AG04449 (cell line): Measurements from ENCODE around the gene SIRT4.

Experiments
- CTCF ChIA-PET: fragments of 350-600 bp; formaldehyde crosslinking; extraction: SDS; loops from one replicate; lab custom pipeline; 2021; ENCODE audit warnings: antibody characterized with exemption; lab: Yijun Ruan, JAX
- POLR2A ChIA-PET: fragments of 400-600, 350-600 bp; formaldehyde crosslinking; extraction: SDS; loops from one replicate; lab custom pipeline; 2020; ENCODE audit warnings: antibody characterized with exemption, inconsistent platforms; lab: Yijun Ruan, JAX
- DNase-seq: peaks from one replicate; pipeline ENCODE4 v3.0.0-alpha.2; 2010; ENCODE audit warnings: low read depth, low spot score
- H3K4me3 ChIP-seq: 2 replicates; pipeline ENCODE4 v1.5.1; 2011; ENCODE audit warnings: low read depth, mild to moderate bottlenecking, control low read depth, low read length
- TF ChIP-seq, protein P1 (sequence below): IDR thresholded peaks from one replicate; pipeline ENCODE4 v1.5.1; 2011; ENCODE audit warnings: mild to moderate bottlenecking, moderate library complexity, low read length, control low read depth, inconsistent platforms; ENCODE audit not compliant: insufficient read depth; ENCODE audit errors: missing control alignments

Gene SIRT4

GRCh38 chr12:120264086-120264903 lies 37.8 kb upstream of the SIRT4 start:
- ChIA-PET POLR2A (interaction anchor here (0.5 to 8.1 kb wide), 7 partner anchors 21 to 63 kb away, joined by 3 to 134 read pairs (median 24); partner anchors contain the start of genes RNU4-1, RNU4-2 and RPLP0), CTCF (interaction anchor here (1.2 to 26.2 kb wide), 4 partner anchors 18 to 65 kb away, joined by 3 to 1066 read pairs (median 268); partner anchors contain the start of gene RPLP0)
- no peak for DNase-seq
- H3K4me3 ChIP-seq: peak overlapping the region; percentile 81
- TF ChIP-seq, protein P1, sequence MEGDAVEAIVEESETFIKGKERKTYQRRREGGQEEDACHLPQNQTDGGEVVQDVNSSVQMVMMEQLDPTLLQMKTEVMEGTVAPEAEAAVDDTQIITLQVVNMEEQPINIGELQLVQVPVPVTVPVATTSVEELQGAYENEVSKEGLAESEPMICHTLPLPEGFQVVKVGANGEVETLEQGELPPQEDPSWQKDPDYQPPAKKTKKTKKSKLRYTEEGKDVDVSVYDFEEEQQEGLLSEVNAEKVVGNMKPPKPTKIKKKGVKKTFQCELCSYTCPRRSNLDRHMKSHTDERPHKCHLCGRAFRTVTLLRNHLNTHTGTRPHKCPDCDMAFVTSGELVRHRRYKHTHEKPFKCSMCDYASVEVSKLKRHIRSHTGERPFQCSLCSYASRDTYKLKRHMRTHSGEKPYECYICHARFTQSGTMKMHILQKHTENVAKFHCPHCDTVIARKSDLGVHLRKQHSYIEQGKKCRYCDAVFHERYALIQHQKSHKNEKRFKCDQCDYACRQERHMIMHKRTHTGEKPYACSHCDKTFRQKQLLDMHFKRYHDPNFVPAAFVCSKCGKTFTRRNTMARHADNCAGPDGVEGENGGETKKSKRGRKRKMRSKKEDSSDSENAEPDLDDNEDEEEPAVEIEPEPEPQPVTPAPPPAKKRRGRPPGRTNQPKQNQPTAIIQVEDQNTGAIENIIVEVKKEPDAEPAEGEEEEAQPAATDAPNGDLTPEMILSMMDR: no peak

DNA sequence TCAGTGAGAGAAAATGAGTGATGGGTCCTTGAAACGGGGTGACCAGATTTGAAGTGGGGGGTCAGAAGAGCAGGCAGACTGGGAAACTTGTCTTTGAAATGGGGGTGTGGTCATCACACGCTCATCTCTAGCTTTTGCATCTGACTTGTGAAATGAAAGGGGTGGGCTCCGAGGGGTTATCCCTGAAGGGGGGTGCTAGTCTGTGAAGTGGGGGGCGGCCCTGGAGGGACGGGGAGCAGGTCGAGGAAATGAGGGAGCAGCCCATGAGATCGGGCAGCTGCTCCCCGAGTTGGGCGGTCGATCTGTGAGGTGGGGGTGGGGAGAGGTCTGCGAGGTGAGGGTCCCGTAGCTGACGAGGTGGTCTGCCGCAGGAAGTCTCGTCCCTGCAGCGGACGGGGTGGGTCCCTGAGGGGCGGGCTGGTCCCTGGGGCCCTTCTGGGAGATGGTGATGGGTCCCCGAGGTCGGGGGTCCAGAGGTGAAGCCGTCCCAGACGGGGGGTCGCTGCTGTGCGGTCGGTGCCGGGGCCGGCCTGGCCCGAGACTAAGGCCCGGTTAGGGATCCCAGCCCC lies 37.1 kb upstream of the SIRT4 start:
- TF ChIP-seq, protein P1: no peak

DNA sequence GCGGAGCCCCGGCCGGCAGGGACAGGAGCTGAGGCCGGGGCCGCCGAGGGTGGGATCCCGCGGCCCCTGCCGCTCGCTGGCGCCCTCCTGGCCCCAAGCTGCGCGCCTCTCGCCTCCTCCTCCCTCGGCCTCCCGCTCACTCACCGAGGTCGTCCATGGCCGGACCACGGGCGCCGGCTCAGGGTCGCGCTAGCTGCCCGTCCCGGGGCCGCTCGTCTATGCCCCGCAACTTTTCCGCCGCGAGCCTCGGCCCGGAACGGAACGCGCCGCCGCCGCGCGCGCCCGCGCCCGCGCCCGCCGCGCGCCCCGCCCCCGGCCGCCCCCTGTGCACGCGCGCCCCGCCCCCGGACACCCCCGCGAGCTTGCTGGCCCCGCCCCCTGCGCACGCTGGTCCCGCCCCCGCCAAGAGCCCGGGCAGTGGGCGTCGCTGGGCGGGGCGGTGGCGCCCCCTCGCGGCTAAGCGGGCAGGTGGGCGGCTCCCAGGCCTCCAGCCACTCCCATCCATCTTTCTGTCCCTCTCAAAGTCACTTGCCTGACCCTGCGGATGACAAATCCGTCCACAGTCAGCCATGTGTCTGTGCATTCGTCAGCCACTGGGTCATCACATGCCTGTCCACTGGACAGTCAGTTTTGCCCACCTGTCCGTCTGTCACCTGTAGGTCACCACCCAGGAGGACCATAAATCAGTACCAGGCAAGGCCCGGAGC lies 36.5 kb upstream of the SIRT4 start, which contains the start of gene PXN:
Gene PXN, minus strand, starts transcription at position 258 of the 707 bp plus-strand sequence. Its CDS starts 101 bp downstream, at position 157.
- TF ChIP-seq, protein P1: peak; percentile 88
- DNase-seq: no peak
- POLR2A ChIA-PET: interaction anchor here (0.6 to 8.1 kb wide), 9 partner anchors 8 to 1958 kb away, joined by 3 to 134 read pairs (median 4); partner anchors contain the start of genes RNU4-2 and RPLP0
- peak within 1 kb of the TSS; percentile 81 for H3K4me3 ChIP-seq
- CTCF ChIA-PET: interaction anchor here (0.6 to 26.2 kb wide), 22 partner anchors 9 to 369 kb away, joined by 3 to 1066 read pairs (median 6); partner anchors contain the start of genes RNU4-1, RNU4-2, RPLP0 and SIRT4

More for the DNA sequence above, 37.1 kb upstream of the SIRT4 start:
- H3K4me3 ChIP-seq: peak overlapping the region; percentile 81
- DNase-seq: no peak
- ChIA-PET POLR2A (interaction anchor here (1.0 to 8.1 kb wide), 9 partner anchors 8 to 69 kb away, joined by 3 to 134 read pairs (median 5); partner anchors contain the start of genes RNU4-2 and RPLP0), CTCF (interaction anchor here (0.8 to 26.2 kb wide), 16 partner anchors 10 to 65 kb away, joined by 3 to 1066 read pairs (median 8); partner anchors contain the start of genes RNU4-1, RNU4-2, RPLP0 and SIRT4)

DNA sequence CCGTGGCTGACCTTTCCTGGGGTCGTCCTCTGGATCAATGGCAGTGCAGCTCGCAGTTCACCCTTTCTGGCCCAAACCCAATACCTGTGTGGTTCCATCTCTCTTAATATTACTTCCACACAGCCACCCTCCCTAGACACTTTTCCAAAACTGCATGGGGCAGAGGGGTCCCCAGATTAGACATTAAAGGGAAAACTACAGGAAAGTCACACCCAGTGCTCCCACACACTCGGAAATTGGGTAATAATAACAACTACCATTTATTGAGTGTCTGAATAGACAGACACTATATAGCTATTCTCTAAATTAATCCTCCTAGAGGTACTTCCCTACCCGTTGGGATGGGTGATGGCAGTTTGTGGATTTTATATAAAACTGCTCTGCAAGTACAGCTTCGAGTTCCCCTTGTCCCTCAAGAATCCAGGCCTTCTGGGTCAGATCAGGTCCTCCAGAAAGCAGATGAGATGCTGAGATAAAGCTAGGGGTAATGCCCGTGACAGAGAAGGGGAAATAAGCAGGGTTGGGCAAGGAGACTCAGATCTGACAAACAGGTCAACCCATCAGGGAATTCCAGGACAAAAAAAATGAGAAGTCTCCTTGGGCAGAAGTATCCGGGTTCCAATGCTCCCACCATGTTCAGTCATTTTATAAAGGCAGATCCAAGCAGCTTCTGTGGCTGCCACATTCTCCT lies 35.8 kb upstream of the SIRT4 start:
- H3K4me3 ChIP-seq: no peak overlapping the region
- POLR2A ChIA-PET: interaction anchor here (0.6 to 8.1 kb wide), 6 partner anchors 9 to 1959 kb away, joined by 3 to 134 read pairs (median 16); partner anchors contain the start of genes RNU4-2 and RPLP0

DNA sequence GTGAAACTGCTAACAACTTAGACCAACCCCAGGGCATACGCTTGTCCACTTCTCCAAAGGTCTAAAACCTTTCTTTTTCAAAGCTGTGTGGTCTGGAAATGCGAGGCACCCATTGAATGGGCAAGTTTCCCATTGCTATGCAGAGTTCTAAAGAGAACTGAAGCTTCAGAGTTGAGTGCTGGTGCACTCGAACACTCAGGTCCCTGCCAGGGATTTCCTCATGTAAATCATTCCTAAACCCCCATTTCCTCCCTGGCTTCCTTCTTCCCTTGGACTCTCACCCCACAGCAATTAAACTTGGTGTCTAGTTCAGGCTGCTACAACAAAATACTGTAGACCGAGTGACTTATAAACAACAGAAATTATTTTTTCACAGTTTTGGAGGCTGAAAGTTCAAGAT lies 34.4 kb upstream of the SIRT4 start:
- CTCF ChIA-PET: interaction anchor here (0.6 to 26.2 kb wide), 7 partner anchors 8 to 100 kb away, joined by 3 to 1066 read pairs (median 23); partner anchors contain the start of gene RPLP0
- TF ChIP-seq, protein P1: no peak
- H3K4me3 ChIP-seq: no peak overlapping the region
- DNase-seq: no peak
- POLR2A ChIA-PET: interaction anchor here (0.6 kb wide), 2 partner anchors 66 to 67 kb away, joined by 3 read pairs; partner anchors contain the start of gene RPLP0

More for the DNA sequence above, 35.8 kb upstream of the SIRT4 start:
- CTCF ChIA-PET: interaction anchor here (0.6 to 26.2 kb wide), 20 partner anchors 10 to 370 kb away, joined by 3 to 1066 read pairs (median 6); partner anchors contain the start of genes RNU4-1, RNU4-2, RPLP0 and SIRT4
- TF ChIP-seq, protein P1: no peak
- no peak for DNase-seq
